NCI-H2171 treated with DMSO at 0.1 percent for 48 hours (cell line): ENCODE measurements around the gene KIAA0513.
A peak's percentile ranks its signal among the peaks of the same experiment; 100 is the strongest.
"Not testable (repeated sequence)": the region's sequence is repeated elsewhere in the genome, so short reads cannot be mapped to it uniquely, and the experiment has no call there.

ENCODE experiments used
- DNase-seq: peaks from one replicate; lab custom pipeline; 2025; lab: John Stamatoyannopoulos, UW

KIAA0513 gene

GRCh38 chr16:85028685-85029407 lies 1.3 kb downstream of the KIAA0513 start:
- DNase-seq, result peak; percentile 74

GRCh38 chr16:85029408-85029784 lies 1.8 kb downstream of the KIAA0513 start:
- DNase-seq, result peak; percentile 29

GRCh38 chr16:85029981-85030401 lies 2.4 kb downstream of the KIAA0513 start:
- DNase-seq, result no peak

- no peak for DNase-seq
These were observed 3.9 kb downstream of the KIAA0513 start for GRCh38 chr16:85031451-85031850.

DNA sequence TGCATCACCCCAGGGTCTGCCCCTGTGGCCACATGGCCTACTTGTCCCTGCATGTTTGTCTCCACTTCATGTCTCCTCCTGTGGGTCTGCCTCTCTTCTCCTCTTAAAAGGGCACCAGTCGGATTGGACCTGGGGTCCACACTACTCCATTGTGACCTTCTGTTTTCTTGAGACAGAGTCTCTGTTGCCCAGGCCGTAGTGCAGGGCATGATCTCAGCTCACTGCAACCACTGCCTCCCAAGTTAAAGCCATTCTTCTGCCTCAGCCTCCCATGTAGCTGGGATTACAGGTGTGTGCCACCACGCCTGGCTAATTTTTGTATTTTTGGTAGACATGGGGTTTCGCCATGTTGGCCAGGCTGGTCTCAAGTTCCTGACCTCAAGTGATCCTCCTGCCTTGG lies 4.6 kb downstream of the KIAA0513 start:
- DNase-seq, result not testable (repeated sequence)

- DNase-seq, result no peak
These were observed 5.6 kb downstream of the KIAA0513 start for GRCh38 chr16:85033171-85033570.

- DNase-seq, result no peak
These were observed 7.2 kb downstream of the KIAA0513 start for GRCh38 chr16:85034591-85035433.

DNA sequence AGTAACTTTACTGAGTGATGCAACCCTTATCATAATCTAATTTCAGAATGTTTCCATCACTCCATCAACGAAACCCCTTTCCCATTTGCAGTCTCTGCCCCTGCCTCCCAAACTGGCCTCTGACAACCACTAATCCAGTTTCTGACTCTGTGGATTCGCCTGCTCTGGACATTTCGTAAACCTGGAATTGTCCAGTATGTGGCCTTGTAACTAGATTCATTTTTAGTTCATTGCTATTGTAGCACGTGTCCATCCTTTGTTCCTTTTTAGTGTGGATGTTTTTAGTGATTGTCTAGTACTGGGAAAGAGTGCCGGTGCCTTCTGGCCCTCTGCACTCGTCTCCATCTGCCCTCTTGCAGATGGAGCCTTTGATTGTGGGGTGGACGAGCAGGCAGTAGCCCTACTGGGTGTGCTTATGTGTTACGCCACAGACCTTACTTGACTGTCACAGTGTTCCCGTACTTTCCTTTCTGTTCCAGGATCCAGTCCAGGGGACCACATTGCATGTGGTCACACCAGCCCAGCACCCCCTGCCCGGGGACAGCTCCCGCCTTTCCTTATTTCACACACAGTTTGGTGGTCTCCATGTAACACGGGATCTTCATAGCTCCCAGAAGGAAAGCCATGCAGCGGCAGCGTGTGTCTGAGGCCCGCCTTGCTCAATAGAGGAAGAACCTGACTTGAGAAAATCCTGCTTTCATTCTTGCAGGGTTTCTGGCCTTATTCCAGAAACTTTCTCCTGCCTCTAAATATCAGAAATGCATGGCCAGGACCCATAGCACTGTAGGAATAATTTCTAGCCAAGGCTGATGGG lies 8.8 kb downstream of the KIAA0513 start:
- DNase-seq, result no peak

DNA sequence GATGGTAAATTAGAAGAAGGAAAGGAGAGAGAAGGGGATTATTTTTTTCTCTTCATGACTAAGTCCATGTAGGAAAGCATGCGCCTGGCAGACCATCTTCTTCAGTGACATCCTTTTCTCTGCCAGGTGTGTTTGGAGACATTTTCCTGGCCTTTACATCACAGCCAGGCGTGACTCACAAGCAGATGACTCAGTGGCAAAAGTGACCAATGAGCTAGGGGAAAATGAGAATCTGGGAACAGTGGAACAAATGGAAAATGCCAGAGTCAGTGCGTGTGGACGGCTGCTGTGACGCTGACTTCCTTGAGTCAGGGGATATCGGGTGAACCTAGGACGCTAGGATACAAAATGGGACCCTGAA lies 9.4 kb downstream of the KIAA0513 start:
- no peak for DNase-seq

GRCh38 chr16:85037721-85038120 lies 10.1 kb downstream of the KIAA0513 start:
- DNase-seq, result no peak

- DNase-seq, result peak; percentile 56
These were observed 13.1 kb downstream of the KIAA0513 start for GRCh38 chr16:85040685-85041084.

DNA sequence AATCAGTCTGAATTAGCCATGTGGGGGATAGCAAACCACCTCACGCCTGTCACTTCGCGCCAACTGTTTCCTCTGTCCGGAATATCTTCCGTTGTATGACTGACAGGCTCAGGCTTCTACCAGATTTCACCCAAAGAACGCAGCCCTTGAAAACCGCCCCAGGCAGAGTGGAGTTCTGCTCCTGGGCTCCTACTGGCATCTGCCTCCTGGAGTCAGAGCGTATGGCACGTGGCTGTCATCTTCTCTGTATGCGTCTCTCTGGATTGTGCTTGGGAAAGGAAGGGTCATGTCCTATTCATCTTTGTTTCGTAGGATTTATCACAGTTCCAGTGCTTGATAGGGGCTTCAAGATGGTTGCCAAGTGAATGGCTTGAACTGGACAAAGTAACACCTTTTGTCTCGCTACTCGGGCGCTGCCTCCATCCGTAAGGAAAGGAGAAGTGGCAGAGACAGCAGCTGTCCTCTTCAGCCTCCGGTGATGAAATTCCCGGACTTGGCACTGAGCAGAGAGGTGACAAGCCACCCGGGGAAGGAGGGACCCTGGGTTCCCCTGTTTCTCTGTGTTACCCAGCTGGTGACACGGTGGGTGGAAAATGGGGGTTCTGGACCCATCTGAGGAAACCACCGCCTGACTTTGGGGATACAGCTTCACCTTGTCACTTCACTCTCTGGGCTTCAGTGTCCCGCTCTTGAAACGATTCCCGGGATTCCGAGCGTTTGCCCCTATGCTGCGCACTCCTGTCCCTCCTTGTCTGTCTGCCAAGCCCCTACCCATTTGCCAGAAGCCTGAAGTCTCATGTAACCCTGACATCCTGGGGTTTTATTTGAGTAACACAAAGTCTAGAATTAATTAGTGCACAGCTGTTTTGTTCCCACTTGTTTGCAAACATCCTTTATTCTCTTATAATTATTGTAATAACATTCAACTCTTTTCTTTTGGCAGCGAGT lies 13.9 kb downstream of the KIAA0513 start:
- peak; percentile 74 for DNase-seq

DNA sequence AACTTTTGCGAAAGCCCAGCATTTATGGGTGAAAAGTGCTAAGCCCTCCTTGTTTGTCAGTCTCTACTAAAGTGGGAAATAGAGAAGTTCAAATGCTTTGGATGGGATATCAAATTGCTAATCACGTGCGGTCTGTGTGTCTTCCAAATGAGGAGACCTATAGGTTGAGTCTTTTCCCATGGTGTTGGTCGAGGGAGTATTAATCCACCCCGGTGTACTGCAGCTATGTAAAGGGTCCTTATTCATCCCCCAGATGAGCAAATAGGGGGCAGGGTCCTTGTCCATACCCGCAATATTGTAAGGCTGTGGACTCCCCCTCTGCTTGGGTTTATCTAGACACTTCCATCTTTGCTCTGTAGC lies 14.6 kb downstream of the KIAA0513 start:
- peak; percentile 70 for DNase-seq

DNA sequence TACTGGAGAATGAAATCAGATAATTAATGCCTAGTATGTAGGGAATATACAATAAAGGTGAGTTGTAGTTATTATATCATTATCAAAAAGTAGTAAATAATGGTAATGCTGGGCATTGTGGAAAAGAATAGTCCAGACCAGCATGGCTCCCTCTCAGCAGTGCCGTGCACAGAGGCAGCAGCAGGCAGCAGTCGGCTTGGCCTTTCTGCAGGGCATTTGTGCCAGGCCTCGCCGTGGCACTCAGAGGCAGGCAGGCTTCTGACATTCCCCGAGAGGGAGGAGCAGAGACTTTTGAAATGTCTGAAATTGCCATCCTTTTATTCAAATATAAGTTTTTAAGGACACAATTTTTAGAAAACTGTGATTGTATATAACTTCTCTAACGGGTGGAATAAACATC lies 15.0 kb downstream of the KIAA0513 start:
- DNase-seq, result no peak

DNA sequence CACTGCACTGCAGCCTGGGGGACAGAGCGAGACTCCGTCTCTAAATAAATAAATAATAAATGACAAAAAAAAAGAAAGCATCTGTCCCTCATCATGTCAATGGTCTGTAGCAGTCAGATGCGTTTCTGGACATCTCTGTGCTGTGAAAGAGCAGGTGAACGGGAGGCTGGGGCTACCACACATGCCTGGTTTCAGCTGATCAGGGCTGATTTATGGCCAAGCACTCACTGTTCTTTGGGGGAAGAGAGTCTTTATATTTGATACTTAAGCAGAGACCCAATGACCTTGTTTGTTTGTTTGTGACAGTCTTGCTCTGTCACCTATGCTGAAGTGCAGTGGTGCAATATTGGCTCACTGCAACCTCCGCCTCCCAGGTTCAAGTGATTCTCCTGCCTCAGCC lies 17.5 kb downstream of the KIAA0513 start:
- no peak for DNase-seq

DNA sequence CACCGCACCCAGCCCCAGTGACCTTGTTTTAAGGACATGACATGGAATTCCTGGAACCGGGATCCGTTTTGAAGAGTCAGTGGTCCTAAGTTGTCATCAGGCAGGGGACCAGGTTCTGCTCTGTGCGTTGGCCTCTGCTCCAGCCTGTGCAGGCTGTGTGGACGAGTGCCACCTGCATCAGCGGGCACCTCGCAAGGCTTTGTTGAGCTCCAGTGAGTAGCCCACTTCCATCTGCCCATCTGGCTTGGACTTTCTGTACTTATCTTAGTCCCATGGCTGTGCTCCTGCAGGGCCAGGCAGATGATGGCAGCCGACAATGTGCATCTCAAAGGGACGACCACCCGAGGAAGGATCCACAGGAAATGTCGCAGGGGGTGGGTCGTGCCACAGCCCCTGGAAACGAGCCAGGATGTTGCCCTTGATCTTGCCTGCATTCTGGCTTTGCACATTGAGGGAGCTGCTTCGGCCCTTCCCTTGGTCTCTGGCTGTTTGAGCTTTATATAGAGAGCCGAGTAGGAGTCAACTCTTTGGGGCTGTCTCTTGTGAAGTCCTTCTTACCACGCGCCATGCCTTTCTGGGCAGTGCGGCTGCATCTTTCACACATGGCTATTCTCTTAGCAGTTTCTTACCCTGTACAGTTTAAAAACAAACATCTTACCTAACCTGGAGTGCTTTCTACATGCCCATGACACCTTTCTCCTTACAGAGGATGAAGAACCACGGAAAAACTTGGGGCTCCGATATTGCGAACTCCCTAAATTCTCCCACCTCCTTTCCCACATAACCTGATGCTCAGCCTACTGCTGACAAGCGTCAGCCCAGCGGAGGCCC lies 18.3 kb downstream of the KIAA0513 start:
- DNase-seq, result no peak

DNA sequence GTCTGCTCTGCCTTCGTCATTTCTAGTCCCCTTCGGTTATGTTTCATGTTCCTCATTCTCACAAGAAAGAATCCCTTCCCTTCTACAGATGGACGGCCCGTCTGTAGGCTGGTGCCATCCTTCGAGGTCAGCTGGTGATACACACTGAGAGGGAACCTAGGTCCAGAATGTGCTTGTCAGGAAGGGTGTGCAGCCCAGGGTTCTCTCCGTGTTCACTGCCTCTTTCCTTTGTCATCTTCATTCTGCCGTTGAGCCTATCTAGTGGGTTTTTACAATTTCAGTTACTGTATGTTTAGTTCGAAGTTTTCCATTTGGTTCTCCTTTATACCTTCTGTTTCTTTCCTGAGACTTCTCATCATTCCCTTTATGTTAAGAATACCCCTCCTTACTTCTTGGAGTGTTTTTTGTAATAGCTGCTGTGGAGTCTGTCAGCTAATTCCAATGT lies 18.9 kb downstream of the KIAA0513 start:
- DNase-seq, result no peak

GRCh38 chr16:85046931-85047866 lies 19.6 kb downstream of the KIAA0513 start:
- DNase-seq, result no peak

DNA sequence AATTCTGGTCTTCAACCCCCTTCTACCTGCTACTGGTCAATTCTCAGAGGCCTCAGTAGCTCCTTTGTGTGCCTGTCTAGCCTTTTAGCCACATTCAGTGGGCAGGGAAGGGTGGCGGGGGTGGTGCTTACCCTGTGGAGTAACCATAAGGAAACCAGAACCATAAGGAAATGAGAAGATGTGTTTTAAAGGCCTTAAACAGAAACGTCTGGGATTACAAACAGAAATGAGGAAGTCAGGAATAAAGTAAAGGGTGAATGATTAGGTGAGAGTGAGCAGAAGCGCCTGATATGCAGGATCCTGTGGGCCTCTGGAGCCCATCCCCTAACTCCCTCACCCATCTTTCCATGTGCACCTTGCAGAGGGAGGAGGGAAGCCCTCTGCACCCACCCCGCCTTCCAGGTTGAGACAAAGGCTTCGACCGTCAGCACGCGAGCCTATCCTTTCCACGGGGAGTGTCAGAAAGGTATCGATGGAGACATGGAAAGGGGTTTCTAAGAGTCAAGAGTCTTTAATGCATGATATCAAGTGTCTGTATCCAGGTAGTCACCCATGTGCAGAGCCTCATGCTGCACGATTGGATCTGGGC lies 20.4 kb downstream of the KIAA0513 start:
- no peak for DNase-seq
